PC-9 (cell line): ENCODE results near the gene KIF5C. TPM values are rescaled to one million over a fixed set of nuclear protein-coding genes. Genes with fewer than 3 reads are reported as not detected.

Source experiments
- BruUV-seq: library from RNA; stranded (reverse); fragments of 400-500 nt; replicated peaks from 2 replicates; lab custom pipeline; 2021; lab: Mats Ljungman, UMichigan
- CTCF ChIA-PET: fragments of 300-600 bp; sonication (Branson Sonifier 250); formaldehyde crosslinking; loops from one replicate; lab custom pipeline; 2022; ENCODE audit warnings: antibody characterized with exemption; lab: Charles Lee
- POLR2A ChIA-PET: fragments of 300-600 bp; sonication (Branson Sonifier 250); formaldehyde crosslinking; loops from one replicate; lab custom pipeline; 2022; ENCODE audit warnings: antibody characterized with exemption; ENCODE audit not compliant: unreplicated experiment; lab: Charles Lee
- DNase-seq, 2 experiments: peaks; one replicate each; pipeline versions ENCODE4 v3.0.0 to v3.0.0-alpha.2; 2015 to 2022; ENCODE audit warnings: mixed read lengths in 1 of 2
- H2AFZ ChIP-seq: fragments of 200-600 bp; sonication (generic); 2 replicates; pipeline ENCODE4 v1.8.1; 2017; ENCODE audit warnings: antibody characterized with exemption
- H3F3A ChIP-seq: fragments of 200-600 bp; sonication (generic); 2 replicates; pipeline ENCODE4 v1.8.1; 2017; ENCODE audit warnings: antibody characterized with exemption, mild to moderate bottlenecking, low read depth; ENCODE audit not compliant: insufficient read depth
- H3K27ac ChIP-seq: fragments of 200-600 bp; sonication (generic); 2 replicates; pipeline ENCODE4 v1.6.1; 2016; ENCODE audit warnings: mixed run types
- H3K27me3 ChIP-seq: fragments of 200-600 bp; sonication (generic); 2 replicates; pipeline ENCODE4 v1.6.1; 2016; ENCODE audit warnings: low read depth, mixed run types; ENCODE audit not compliant: insufficient read depth
- H3K36me3 ChIP-seq: fragments of 200-600 bp; sonication (generic); 2 replicates; pipeline ENCODE4 v1.6.1; 2016; ENCODE audit warnings: low read depth, mixed run types
- H3K4me1 ChIP-seq: fragments of 200-600 bp; sonication (generic); replicated peaks from 2 replicates; pipeline ENCODE4 v1.6.1; 2016; ENCODE audit warnings: mixed run types; ENCODE audit not compliant: insufficient read depth
- H3K4me2 ChIP-seq: fragments of 200-600 bp; sonication (generic); 2 replicates; pipeline ENCODE4 v1.6.1; 2017; ENCODE audit warnings: mixed run types
- H3K4me3 ChIP-seq: fragments of 200-600 bp; sonication (generic); 2 replicates; pipeline ENCODE4 v1.6.1; 2016; ENCODE audit warnings: mixed run types
- H3K79me2 ChIP-seq: fragments of 200-600 bp; sonication (generic); 2 replicates; pipeline ENCODE4 v1.6.1; 2017; ENCODE audit warnings: low read depth, mixed run types
- H3K9me2 ChIP-seq: fragments of 200-600 bp; sonication (generic); 2 replicates; pipeline ENCODE4 v1.8.1; 2017; ENCODE audit warnings: mild to moderate bottlenecking; ENCODE audit not compliant: insufficient read depth
- H3K9me3 ChIP-seq: fragments of 200-600 bp; sonication (generic); 2 replicates; pipeline ENCODE4 v1.8.1; 2016; ENCODE audit warnings: low read depth; ENCODE audit not compliant: insufficient read depth
- H4K20me1 ChIP-seq: fragments of 200-600 bp; sonication (generic); 2 replicates; pipeline ENCODE4 v1.8.1; 2017; ENCODE audit not compliant: insufficient read depth
- CTCF ChIP-seq: fragments of 200-600 bp; sonication (generic); conservative IDR thresholded peaks from 2 replicates; pipeline ENCODE4 v1.6.1; 2017; ENCODE audit warnings: mixed run types, antibody characterized with exemption, mild to moderate bottlenecking, moderate library complexity
- EZH2 ChIP-seq: fragments of 200-600 bp; sonication (generic); IDR thresholded peaks from 2 replicates; pipeline ENCODE4 v1.8.0; 2017; ENCODE audit warnings: antibody characterized with exemption, low read depth
- intact Hi-C: fragments of 100-400 bp; cut with micrococcal nuclease; formaldehyde crosslinking; loops from one replicate; pipeline ENCODE4 v1.10.0; 2022; ENCODE audit not compliant: unreplicated experiment
- total RNA-seq: library from RNA; stranded (reverse); gene quantifications from 2 replicates; pipeline ENCODE4 v1.2.3, GENCODE V29; 2021

The KIF5C gene
- total RNA-seq, 1 experiment from 2014 or later: 0.07 TPM

DNA sequence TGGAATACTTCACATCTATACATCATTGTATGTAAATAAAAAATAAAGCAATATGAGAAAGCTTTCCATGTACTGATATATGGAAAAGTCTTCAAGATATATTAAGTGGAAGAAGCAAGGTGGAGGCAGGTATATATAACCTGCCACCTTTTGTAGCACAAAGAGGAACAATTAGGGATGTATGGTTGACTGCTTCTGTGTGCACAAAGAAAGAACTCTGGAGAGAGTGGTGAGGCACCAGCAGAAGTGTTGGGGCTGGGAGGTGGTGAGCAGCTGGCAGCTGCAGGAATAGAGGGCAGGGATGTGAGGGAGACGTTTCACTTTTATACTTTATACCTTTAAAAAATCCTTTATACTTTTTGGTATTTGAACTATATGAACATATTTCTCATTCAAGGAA, 26.1 kb downstream of the KIF5C start:
- H3K79me2 ChIP-seq: no peaks in the 10 kb centered on the region
- H3K36me3 ChIP-seq: no peaks in the 10 kb centered on the region
- ChIA-PET POLR2A (no interaction called here), CTCF (no interaction called here)
- H3K4me3 ChIP-seq: no peak overlapping the region
- H2AFZ ChIP-seq: no peak overlapping the region
- no TSS peak for BruUV-seq
- H4K20me1 ChIP-seq: no peaks in the 10 kb centered on the region
- no peak for DNase-seq
- H3F3A ChIP-seq: no peaks in the 10 kb centered on the region
- no peaks in the 10 kb centered on the region for H3K4me1 ChIP-seq
- no peaks in the 10 kb centered on the region for H3K9me2 ChIP-seq
- H3K4me2 ChIP-seq: no peak overlapping the region
- intact Hi-C loops: no loop called here
- H3K9me3 ChIP-seq: no peaks in the 10 kb centered on the region
- H3K27ac ChIP-seq: no peak overlapping the region
- no peaks in the 10 kb centered on the region for H3K27me3 ChIP-seq
- TF ChIP-seq EZH2 (no peak), CTCF (no peak)

DNA sequence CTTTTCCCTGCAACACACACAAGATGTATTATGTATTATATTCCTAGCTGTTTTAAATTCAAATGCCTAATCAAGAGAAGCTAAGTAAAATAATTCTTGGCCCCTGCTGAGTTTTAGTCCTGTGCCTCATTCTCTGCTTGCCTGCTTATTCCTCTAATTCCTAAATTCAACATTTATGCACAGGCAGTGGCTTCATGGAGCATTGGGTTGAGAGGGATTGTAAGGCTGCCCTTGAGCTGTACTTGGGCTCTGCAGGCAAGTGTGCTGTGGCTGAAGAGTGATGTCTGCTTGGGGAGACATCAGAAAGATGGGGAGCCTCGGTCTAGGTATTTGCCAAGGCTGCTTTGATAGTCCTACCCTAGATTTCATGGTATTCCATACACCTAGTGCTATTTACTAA, 27.8 kb downstream of the KIF5C start:
- Histone ChIP-seq H3K4me3 (no peak overlapping the region), H2AFZ (no peak overlapping the region)
- CTCF ChIA-PET: no interaction called here

GRCh38 chr2:148903294-148903693, 28.3 kb downstream of the KIF5C start:
- CTCF ChIA-PET: no interaction called here
- H3K36me3 ChIP-seq: no peaks in the 10 kb centered on the region
- no peaks in the 10 kb centered on the region for H4K20me1 ChIP-seq
- no peak overlapping the region for H3K27ac ChIP-seq
- POLR2A ChIA-PET: interaction anchor here (0.7 kb wide), 1 partner anchor 33 kb away, joined by 3 read pairs; no protein-coding TSS in a partner anchor
- no peak for TF ChIP-seq CTCF
- no peak for TF ChIP-seq EZH2
- no peaks in the 10 kb centered on the region for H3K9me2 ChIP-seq
- H3F3A ChIP-seq: no peaks in the 10 kb centered on the region
- H3K4me3 ChIP-seq: no peak overlapping the region
- no peaks in the 10 kb centered on the region for H3K9me3 ChIP-seq
- H2AFZ ChIP-seq: no peak overlapping the region
- intact Hi-C loops: no loop called here
- H3K4me2 ChIP-seq: no peak overlapping the region
- no peak for DNase-seq
- no peaks in the 10 kb centered on the region for H3K27me3 ChIP-seq
- no peaks in the 10 kb centered on the region for H3K79me2 ChIP-seq
- no peaks in the 10 kb centered on the region for H3K4me1 ChIP-seq
- no TSS peak for BruUV-seq

More for the DNA sequence above, 27.8 kb downstream of the KIF5C start:
- Histone ChIP-seq H3K36me3 (no peaks in the 10 kb centered on the region), H3K4me1 (no peaks in the 10 kb centered on the region), H3K9me2 (no peaks in the 10 kb centered on the region), H4K20me1 (no peaks in the 10 kb centered on the region), H3K27me3 (no peaks in the 10 kb centered on the region), H3K79me2 (no peaks in the 10 kb centered on the region), H3K27ac (no peak overlapping the region), H3F3A (no peaks in the 10 kb centered on the region), H3K9me3 (no peaks in the 10 kb centered on the region), H3K4me2 (no peak overlapping the region)
- TF ChIP-seq CTCF (no peak), EZH2 (no peak)
- no peak for DNase-seq
- BruUV-seq: no TSS peak
- intact Hi-C loops: no loop called here
- POLR2A ChIA-PET: no interaction called here
